Measurements from ENCODE around the gene STAB2.

- TF ChIP-seq POLR2AphosphoS5 (IDR thresholded peaks at IDR 0.05; ENCODE audit: borderline replicate concordance, low read depth, low read length) (no peak), EZH2 (IDR thresholded peaks at IDR 0.05) (no peak), FOXP2 (optimal IDR thresholded peaks at IDR 0.05; ENCODE audit: control extremely low read depth, extremely low read length, insufficient read depth) (no peak)
Observed at GRCh38 chr12:103734863-103735262, 147.8 kb downstream of the STAB2 start.
